K562 (cell line): ENCODE results near the gene SHISA7. TPM values are rescaled to one million over a fixed set of nuclear protein-coding genes. Genes with fewer than 3 reads are reported as not detected.

ENCODE experiments used
- ATAC-seq: fragments of 200-7000 bp; cut with Tn5 transposase; 3 replicates; pipeline ENCODE4 v1.9.1; 2020; ENCODE audit warnings: moderate library complexity
- BruUV-seq: library from RNA; stranded (reverse); fragments of 400-500 nt; replicated peaks from 2 replicates; lab custom pipeline; 2021; lab: Mats Ljungman, UMichigan
- CTCF ChIA-PET: fragments of 300-600 bp; formaldehyde crosslinking; extraction: SDS; loops from one replicate; lab custom pipeline; 2021; ENCODE audit warnings: low intra/inter-chr PET ratio; lab: Yijun Ruan, JAX
- POLR2A ChIA-PET: fragments of 300-600, 350-650 bp; sonication (Branson Sonifier 250); formaldehyde crosslinking; extraction: SDS; loops from one replicate; lab custom pipeline; 2021; ENCODE audit warnings: antibody characterized with exemption, inconsistent platforms; lab: Yijun Ruan, JAX
- DNase-seq, 4 experiments: peaks; one replicate each; pipeline versions ENCODE4 v3.0.0 to v3.0.0-alpha.2; 2011 to 2018; ENCODE audit warnings: low spot score in 3 of 4, mixed read lengths in 3 of 4; ENCODE audit errors: extremely low read depth in 1 of 4
- FAIRE-seq: peaks from 2 replicates; lab custom pipeline; 2011; peaks lifted over from hg19 to GRCh38; lab: Jason Lieb, UNC
- H2AFZ ChIP-seq: 2 replicates; pipeline ENCODE4 v1.6.0; 2011; ENCODE audit warnings: low read depth, low read length, control low read depth, inconsistent platforms
- H3K27ac ChIP-seq: fragments of 200-600 bp; 3 replicates; pipeline ENCODE4 v1.8.0; 2011; ENCODE audit warnings: low read depth, mild to moderate bottlenecking, control low read depth, inconsistent platforms, low read length, moderate library complexity, mixed read lengths; ENCODE audit errors: extremely low read depth
- H3K27me3 ChIP-seq, 2 experiments: fragments of 300-600 bp in 1 of 2; 2 replicates in 1 of 2; 3 replicates in 1 of 2; pipeline versions ENCODE4 v1.6.0 to v1.8.0; 2011; ENCODE audit warnings: inconsistent platforms in 2 of 2, low read length in 2 of 2, mild to moderate bottlenecking in 1 of 2, mixed read lengths in 1 of 2, moderate library complexity in 1 of 2; ENCODE audit not compliant: control insufficient read depth in 2 of 2, insufficient read depth in 2 of 2
- H3K36me3 ChIP-seq: fragments of 300-600 bp; 3 replicates; pipeline ENCODE4 v1.8.0; 2011; ENCODE audit warnings: mild to moderate bottlenecking, low read length, inconsistent platforms; ENCODE audit not compliant: control insufficient read depth, insufficient read depth
- H3K4me1 ChIP-seq, 2 experiments: fragments of 200-600 bp in 1 of 2; replicated peaks in 1 of 2; 2 replicates in 1 of 2; 3 replicates in 1 of 2; pipeline versions ENCODE4 v1.5.1 to v1.8.0; 2011; ENCODE audit warnings: inconsistent platforms in 2 of 2, low read length in 2 of 2, mild to moderate bottlenecking in 1 of 2, mixed read lengths in 1 of 2, moderate library complexity in 1 of 2; ENCODE audit not compliant: control insufficient read depth in 2 of 2, insufficient read depth in 2 of 2
- H3K4me2 ChIP-seq: 2 replicates; pipeline ENCODE4 v1.6.1; 2011; ENCODE audit warnings: low read length, control low read depth, inconsistent platforms, mixed read lengths; ENCODE audit not compliant: insufficient read depth
- H3K4me3 ChIP-seq: fragments of 200-600 bp; sonication (generic), shearing (Covaris generic); 2 replicates; pipeline ENCODE4 v1.5.1; 2016; ENCODE audit warnings: control low read depth, inconsistent platforms
- H3K79me2 ChIP-seq: fragments of 200-600 bp; 3 replicates; pipeline ENCODE4 v1.8.0; 2011; ENCODE audit warnings: low read length, inconsistent platforms; ENCODE audit not compliant: control insufficient read depth, insufficient read depth
- H3K9ac ChIP-seq, 2 experiments: 2 replicates each; pipeline versions ENCODE4 v1.6.0 to v1.6.1; 2011; ENCODE audit warnings: low read depth in 2 of 2, low read length in 2 of 2, control low read depth in 1 of 2, inconsistent platforms in 1 of 2, mild to moderate bottlenecking in 1 of 2, mixed read lengths in 1 of 2; ENCODE audit not compliant: insufficient read depth in 1 of 2
- H3K9me1 ChIP-seq: one replicate; pipeline ENCODE4 v1.6.0; 2011; ENCODE audit warnings: inconsistent platforms, mild to moderate bottlenecking, low read length, moderate library complexity; ENCODE audit not compliant: control insufficient read depth, insufficient read depth
- H3K9me3 ChIP-seq: replicated peaks from 2 replicates; pipeline ENCODE4 v1.5.1; 2011; ENCODE audit warnings: low read depth, low read length, inconsistent platforms; ENCODE audit not compliant: control insufficient read depth, insufficient read depth
- H4K20me1 ChIP-seq: replicated peaks from 2 replicates; pipeline ENCODE4 v1.6.1; 2011; ENCODE audit warnings: low read length, inconsistent platforms, mixed read lengths; ENCODE audit not compliant: control insufficient read depth, insufficient read depth
- BRD9 ChIP-seq: fragments of 450-650 bp; IDR thresholded peaks from 2 replicates; pipeline ENCODE4 v1.6.1; 2018; ENCODE audit warnings: low read depth; ENCODE audit not compliant: partially characterized antibody
- CBX5 ChIP-seq: IDR thresholded peaks from 2 replicates; pipeline ENCODE4 v1.6.1; 2014; ENCODE audit warnings: low read depth, borderline replicate concordance
- MBD1 ChIP-seq: fragments of 250-450 bp; sonication (Bioruptor Pico); IDR thresholded peaks from 2 replicates; pipeline ENCODE4 v1.8.0; 2022; ENCODE audit warnings: inconsistent platforms
- MECOM ChIP-seq: fragments of 250-450 bp; sonication (Bioruptor Pico); IDR thresholded peaks from 2 replicates; pipeline ENCODE4 v1.8.0; 2022; ENCODE audit warnings: inconsistent platforms
- RERE ChIP-seq: sonication (generic); formaldehyde crosslinking; IDR thresholded peaks from 2 replicates; pipeline ENCODE4 v1.8.0; 2023; ENCODE audit warnings: missing genetic modification reagents, mild to moderate bottlenecking, borderline replicate concordance
- STAT5B ChIP-seq: fragments of 250-450 bp; sonication (Bioruptor Pico); IDR thresholded peaks from 2 replicates; pipeline ENCODE4 v1.8.0; 2021; ENCODE audit warnings: mild to moderate bottlenecking, inconsistent platforms
- ZKSCAN1 ChIP-seq: fragments of 150-350 bp; IDR thresholded peaks from 2 replicates; pipeline ENCODE4 v1.6.1; 2016; ENCODE audit warnings: low read depth, low read length
- ZNF347 ChIP-seq: fragments of 450-650 bp; formaldehyde crosslinking; IDR thresholded peaks from 2 replicates; pipeline ENCODE4 v1.4.0; 2020; ENCODE audit warnings: low read depth, mild to moderate bottlenecking, moderate library complexity
- ZNF584 ChIP-seq: fragments of 200-800 bp; sonication (Bioruptor generic); IDR thresholded peaks from 2 replicates; pipeline ENCODE4 v1.6.1; 2016; ENCODE audit warnings: low read depth, mild to moderate bottlenecking, missing genetic modification characterization, missing compliant biosample characterization
- ZNF717 ChIP-seq: fragments of 250-450 bp; sonication (Bioruptor Pico); IDR thresholded peaks from 2 replicates; pipeline ENCODE4 v1.5.0; 2021
- WGBS: fragments of 100-300 bp; shearing (Covaris generic); methylation state at CpG from one replicate; pipeline ENCODE4 v1.1.6; 2016; ENCODE audit warnings: low coverage, mixed read lengths; ENCODE audit not compliant: insufficient coverage; ENCODE audit errors: missing lambda C conversion rate; 5-methylcytosine and 5-hydroxymethylcytosine counted together
- in situ Hi-C: fragments of 300-500 bp; cut with MboI; formaldehyde crosslinking; loops from 4 replicates; pipeline ENCODE4 v1.15.0; 2018; ENCODE audit warnings: inconsistent platforms, mixed read lengths
- intact Hi-C: fragments of 100-400 bp; cut with micrococcal nuclease; formaldehyde crosslinking; loops from 2 replicates; pipeline ENCODE4 v1.14.2; 2022
- polyA plus RNA-seq, 8 experiments: library from polyadenylated mRNA; depleted of rRNA in 4 of 8; stranded (reverse) in 5 of 8; unstranded in 3 of 8; fragments of >200 nt; fragmentation: Nextera tagmentation in 2 of 8; fragmentation: Illumina TruSeq in 1 of 8; extraction: Ambion mirVana in 2 of 8; extraction: Trizol in 1 of 8; gene quantifications; 2 replicates each; pipeline versions ENCODE4 v1.2.1 to v1.2.3, GENCODE V29; 2011 to 2014; ENCODE audit warnings: inconsistent platforms in 1 of 8, missing spikeins in 1 of 8
- total RNA-seq, 7 experiments: library from RNA; depleted of rRNA in 6 of 7; stranded (reverse); fragments of >200 nt in 6 of 7; fragmentation: Illumina TruSeq in 2 of 7; extraction: Trizol in 2 of 7; gene quantifications; 2 replicates each; pipeline versions ENCODE4 v1.2.1 to v1.2.3, GENCODE V29; 2011 to 2021; ENCODE audit warnings: low replicate concordance in 1 of 7

SHISA7 gene
- total and polyA plus RNA-seq, 9 of the 15 experiments (the other 6 are each of a cell fraction or from before 2014, with no cell fraction given): 0.01 to 0.40 (median 0.07) TPM

GRCh38 chr19:55464662-55465054, 21.6 kb upstream of the SHISA7 start, which contains the start of gene C19orf85 (continued):
- TF ChIP-seq ZNF347 (no peak), ZNF717 (no peak), ZNF584 (CRISPR knock-in tag) (no peak)

- no peak for FAIRE-seq
- BruUV-seq: no TSS peak
- Histone ChIP-seq H3K4me2 (no peak overlapping the region), H3K9me1 (no peaks in the 10 kb centered on the region), H3K27ac (no peak overlapping the region), H2AFZ (no peak overlapping the region), H3K4me1 (peaks cover 41 to 80% of the 10 kb centered on the region in 2 experiments), H3K79me2 (peaks cover 26% of the 10 kb centered on the region), H3K9me3 (no peaks in the 10 kb centered on the region), H3K4me3 (no peak overlapping the region), H4K20me1 (no peaks in the 10 kb centered on the region), H3K9ac (no peak overlapping the region), H3K27me3 (no peaks in the 10 kb centered on the region), H3K36me3 (peaks cover 6% of the 10 kb centered on the region; the same call in 2 of the 3 replicates)
- CTCF ChIA-PET: no interaction called here
- WGBS: 69% methylated on average over 21 of the region's 23 CpGs
- DNase-seq: no peak
- ATAC-seq: no peak
- in situ Hi-C loops (no loop called here), intact Hi-C loops (no loop called here)
- POLR2A ChIA-PET: no interaction called here
- TF ChIP-seq ZKSCAN1 (peak; percentile 72; the same call in 1 of the 2 replicates), MBD1 (no peak), MECOM (CRISPR knock-in tag) (no peak), STAT5B (CRISPR knock-in tag) (no peak), RERE (CRISPR knock-in tag) (no peak), BRD9 (no peak), CBX5 (no peak)
These were observed 21.1 kb upstream of the SHISA7 start for GRCh38 chr19:55464039-55464661.
